GM12892 (cell line): ENCODE results near the gene ALG9.

Experiments
- POLR2A ChIP-seq: IDR thresholded peaks from 2 replicates; pipeline ENCODE4 v1.6.1; 2011; ENCODE audit warnings: low read depth, low read length, control low read depth
- POLR2AphosphoS5 ChIP-seq: IDR thresholded peaks from 2 replicates; pipeline ENCODE4 v1.6.1; 2011; ENCODE audit warnings: low read depth, low read length, control low read depth

DNA sequence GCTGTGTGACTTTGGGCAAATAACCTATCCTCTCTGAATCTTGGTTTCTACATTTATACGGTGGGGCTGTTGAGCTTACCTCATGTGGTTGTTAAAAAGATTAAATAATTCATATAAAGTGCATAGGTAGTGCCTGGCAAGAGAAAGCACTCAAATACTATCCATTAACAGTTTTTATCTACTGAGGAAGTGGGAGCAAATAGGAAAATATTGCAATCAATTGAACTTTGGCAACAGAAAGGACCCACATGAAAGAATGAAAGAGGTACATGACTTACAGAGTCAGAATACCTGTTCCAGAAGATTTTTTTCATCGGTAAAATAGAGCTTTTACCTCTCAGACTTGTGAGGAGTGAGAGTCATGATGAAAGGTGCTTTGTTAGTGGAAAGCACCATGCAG, 98.8 kb downstream of the ALG9 start:
- TF ChIP-seq POLR2A (no peak), POLR2AphosphoS5 (no peak)
